GM12872 (cell line): Measurements from ENCODE around the gene SLC18A3.

ENCODE experiments used
- CTCF ChIP-seq: IDR thresholded peaks from 3 replicates; pipeline ENCODE4 v1.5.1; 2011; ENCODE audit warnings: low read depth, mild to moderate bottlenecking, low read length, moderate library complexity; ENCODE audit not compliant: insufficient read depth

Gene SLC18A3

GRCh38 chr10:49601857-49602256 lies 8.3 kb upstream of the SLC18A3 start:
- TF ChIP-seq CTCF = no peak

GRCh38 chr10:49602380-49603023 lies 7.6 kb upstream of the SLC18A3 start:
- no peak for TF ChIP-seq CTCF

- TF ChIP-seq CTCF = no peak
Measured at GRCh38 chr10:49605216-49605938, 4.7 kb upstream of the SLC18A3 start.

- no peak for TF ChIP-seq CTCF
Measured at GRCh38 chr10:49605939-49606509, 4.1 kb upstream of the SLC18A3 start.

- TF ChIP-seq CTCF = no peak
Measured at GRCh38 chr10:49606981-49607535, 3.1 kb upstream of the SLC18A3 start.

GRCh38 chr10:49608166-49609005 lies 1.7 kb upstream of the SLC18A3 start:
- TF ChIP-seq CTCF = no peak

- no peak for TF ChIP-seq CTCF
Measured at GRCh38 chr10:49609006-49609282, 1.2 kb upstream of the SLC18A3 start.
